ENCODE measurements around the gene CNTNAP2.

- TF ChIP-seq GATA2 (IDR thresholded peaks at IDR 0.05; ENCODE audit: low read depth, low read length): no peak
- TF ChIP-seq GATA3 (IDR thresholded peaks at IDR 0.05; ENCODE audit: low read depth, low read length): no peak
Measured at GRCh38 chr7:146902266-146902665, 785.7 kb downstream of the CNTNAP2 start.
